GM12801 (cell line): ENCODE data around the gene RHO.

ENCODE experiments used
- CTCF ChIP-seq: IDR thresholded peaks from one replicate; pipeline ENCODE4 v1.5.1; 2011; ENCODE audit warnings: control low read depth; ENCODE audit not compliant: insufficient read length; ENCODE audit errors: extremely low read depth

RHO gene

GRCh38 chr3:129535075-129535474, 6.6 kb downstream of the RHO start:
- TF ChIP-seq CTCF = no peak

GRCh38 chr3:129536374-129536667, 7.9 kb downstream of the RHO start:
- TF ChIP-seq CTCF = no peak

- no peak for TF ChIP-seq CTCF
Measured at GRCh38 chr3:129536804-129537203, 8.4 kb downstream of the RHO start.

- no peak for TF ChIP-seq CTCF
Measured at GRCh38 chr3:129539206-129539605, 10.8 kb downstream of the RHO start.

- TF ChIP-seq CTCF = no peak
Measured at GRCh38 chr3:129540776-129541516, 12.5 kb downstream of the RHO start.

GRCh38 chr3:129542747-129543146, 14.3 kb downstream of the RHO start:
- TF ChIP-seq CTCF = no peak

- no peak for TF ChIP-seq CTCF
Measured at GRCh38 chr3:129543156-129543790, 14.8 kb downstream of the RHO start, which contains the start of gene H1-8. H1-8 (plus strand) TSS chr3:129543175; CDS start chr3:129543219, 44 bp downstream.
